ENCODE results near the gene ADAM15.

ADAM15 gene

DNA sequence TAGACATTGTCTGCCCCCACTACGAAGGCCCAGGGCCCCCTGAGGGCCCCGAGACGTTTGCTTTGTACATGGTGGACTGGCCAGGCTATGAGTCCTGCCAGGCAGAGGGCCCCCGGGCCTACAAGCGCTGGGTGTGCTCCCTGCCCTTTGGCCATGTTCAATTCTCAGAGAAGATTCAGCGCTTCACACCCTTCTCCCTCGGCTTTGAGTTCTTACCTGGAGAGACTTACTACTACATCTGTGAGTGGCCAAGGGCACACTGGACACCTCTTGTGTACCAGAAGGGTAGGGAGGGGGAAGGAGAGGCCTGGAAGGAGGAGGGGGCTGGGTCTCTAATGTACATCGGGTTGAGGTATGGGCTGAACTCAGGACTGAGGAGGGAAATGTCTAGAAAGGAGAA is 15.7 kb downstream of the ADAM15 start (continued):
- TF ChIP-seq, protein P1, sequence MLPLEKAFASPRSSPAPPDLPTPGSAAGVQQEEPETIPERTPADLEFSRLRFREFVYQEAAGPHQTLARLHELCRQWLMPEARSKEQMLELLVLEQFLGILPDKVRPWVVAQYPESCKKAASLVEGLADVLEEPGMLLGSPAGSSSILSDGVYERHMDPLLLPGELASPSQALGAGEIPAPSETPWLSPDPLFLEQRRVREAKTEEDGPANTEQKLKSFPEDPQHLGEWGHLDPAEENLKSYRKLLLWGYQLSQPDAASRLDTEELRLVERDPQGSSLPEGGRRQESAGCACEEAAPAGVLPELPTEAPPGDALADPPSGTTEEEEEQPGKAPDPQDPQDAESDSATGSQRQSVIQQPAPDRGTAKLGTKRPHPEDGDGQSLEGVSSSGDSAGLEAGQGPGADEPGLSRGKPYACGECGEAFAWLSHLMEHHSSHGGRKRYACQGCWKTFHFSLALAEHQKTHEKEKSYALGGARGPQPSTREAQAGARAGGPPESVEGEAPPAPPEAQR (tag by site-specific recombination; IDR thresholded peaks at IDR 0.05) = no peak
- no peak for TF ChIP-seq YY1 (tag by site-specific recombination; IDR thresholded peaks at IDR 0.05)
- no peak for TF ChIP-seq ZNF530 (tag by site-specific recombination; IDR thresholded peaks at IDR 0.05; ENCODE audit: low read depth)
- no peak for TF ChIP-seq ZNF146 (tag by site-specific recombination; IDR thresholded peaks at IDR 0.05)
- no peak for TF ChIP-seq MYNN (tag by site-specific recombination; IDR thresholded peaks at IDR 0.05; ENCODE audit: borderline replicate concordance)
- TF ChIP-seq, protein P2, sequence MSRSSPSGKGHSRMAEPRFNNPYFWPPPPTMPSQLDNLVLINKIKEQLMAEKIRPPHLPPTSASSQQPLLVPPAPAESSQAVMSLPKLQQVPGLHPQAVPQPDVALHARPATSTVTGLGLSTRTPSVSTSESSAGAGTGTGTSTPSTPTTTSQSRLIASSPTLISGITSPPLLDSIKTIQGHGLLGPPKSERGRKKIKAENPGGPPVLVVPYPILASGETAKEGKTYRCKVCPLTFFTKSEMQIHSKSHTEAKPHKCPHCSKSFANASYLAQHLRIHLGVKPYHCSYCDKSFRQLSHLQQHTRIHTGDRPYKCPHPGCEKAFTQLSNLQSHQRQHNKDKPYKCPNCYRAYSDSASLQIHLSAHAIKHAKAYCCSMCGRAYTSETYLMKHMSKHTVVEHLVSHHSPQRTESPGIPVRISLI (tag by site-specific recombination; IDR thresholded peaks at IDR 0.05) = no peak
- no peak for TF ChIP-seq ZNF600 (tag by site-specific recombination; IDR thresholded peaks at IDR 0.05)
- TF ChIP-seq, protein P3, sequence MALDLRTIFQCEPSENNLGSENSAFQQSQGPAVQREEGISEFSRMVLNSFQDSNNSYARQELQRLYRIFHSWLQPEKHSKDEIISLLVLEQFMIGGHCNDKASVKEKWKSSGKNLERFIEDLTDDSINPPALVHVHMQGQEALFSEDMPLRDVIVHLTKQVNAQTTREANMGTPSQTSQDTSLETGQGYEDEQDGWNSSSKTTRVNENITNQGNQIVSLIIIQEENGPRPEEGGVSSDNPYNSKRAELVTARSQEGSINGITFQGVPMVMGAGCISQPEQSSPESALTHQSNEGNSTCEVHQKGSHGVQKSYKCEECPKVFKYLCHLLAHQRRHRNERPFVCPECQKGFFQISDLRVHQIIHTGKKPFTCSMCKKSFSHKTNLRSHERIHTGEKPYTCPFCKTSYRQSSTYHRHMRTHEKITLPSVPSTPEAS (tag by site-specific recombination; IDR thresholded peaks at IDR 0.05) = no peak
- no peak for TF ChIP-seq WT1 (tag by site-specific recombination; IDR thresholded peaks at IDR 0.05)
- no peak for TF ChIP-seq ZNF621 (tag by site-specific recombination; IDR thresholded peaks at IDR 0.05)
- TF ChIP-seq GLIS2 (tag by site-specific recombination; IDR thresholded peaks at IDR 0.05) = no peak

DNA sequence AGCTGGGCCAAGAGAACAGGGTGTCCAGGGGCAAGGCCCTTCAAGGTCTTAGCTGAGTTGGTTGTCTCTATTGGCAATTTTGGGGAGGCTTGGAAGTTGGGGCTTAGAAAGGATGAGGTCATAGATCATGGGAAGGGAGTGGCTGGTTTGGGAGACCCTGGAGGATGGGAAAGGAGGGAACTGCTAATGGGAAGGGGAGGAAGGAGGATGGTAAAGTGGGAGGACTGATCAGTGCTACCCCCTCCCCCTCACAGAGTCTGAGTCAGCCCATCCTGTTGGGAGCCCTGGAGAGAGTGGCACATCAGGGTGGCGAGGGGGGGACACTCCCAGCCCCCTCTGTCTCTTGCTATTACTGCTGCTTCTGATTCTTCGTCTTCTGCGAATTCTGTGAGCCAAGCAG is 17.5 kb downstream of the ADAM15 start:
- POLR2A ChIA-PET = no interaction called here
- CTCF ChIA-PET = interaction anchor here (0.7 to 2.0 kb wide), 2 partner anchors 53 to 99 kb away, joined by 3 to 8 read pairs; no protein-coding TSS in a partner anchor
- H3K9me3 ChIP-seq (ENCODE audit: control insufficient read depth, insufficient read depth, low read depth, low read length) = no peaks in the 10 kb centered on the region
- peaks cover 3% of the 10 kb centered on the region for H3K4me1 ChIP-seq (ENCODE audit: control insufficient read depth, insufficient read depth, low read length)
- peaks cover 0 to 5% of the 10 kb centered on the region in 2 experiments; a peak in 1 of 3 replicates for H3K36me3 ChIP-seq (ENCODE audit: control insufficient read depth in 2 of 2, insufficient read depth in 1 of 2, low read length in 2 of 2)
- H3K27ac ChIP-seq (ENCODE audit: extremely low read depth, low read depth, low read length) = no peak overlapping the region
- H3K4me3 ChIP-seq (ENCODE audit: low read depth, low read length) = no peak overlapping the region
- TF ChIP-seq OSR2 (tag by site-specific recombination; IDR thresholded peaks at IDR 0.05) (no peak), KLF9 (tag by site-specific recombination; IDR thresholded peaks at IDR 0.05; ENCODE audit: low read depth) (no peak), ZNF670 (tag by site-specific recombination; IDR thresholded peaks at IDR 0.05; ENCODE audit: low read depth) (no peak), ZNF140 (tag by site-specific recombination; IDR thresholded peaks at IDR 0.05) (no peak), ZNF266 (tag by site-specific recombination; IDR thresholded peaks at IDR 0.05; ENCODE audit: low read depth) (no peak), ZNF239 (tag by site-specific recombination; IDR thresholded peaks at IDR 0.05) (no peak), ZNF175 (tag by site-specific recombination; IDR thresholded peaks at IDR 0.05) (no peak), ZNF184 (tag by site-specific recombination; IDR thresholded peaks at IDR 0.05) (no peak), ZSCAN16 (tag by site-specific recombination; IDR thresholded peaks at IDR 0.05) (no peak), ZNF561 (tag by site-specific recombination; IDR thresholded peaks at IDR 0.05; ENCODE audit: borderline replicate concordance) (no peak), KLF1 (tag by site-specific recombination; IDR thresholded peaks at IDR 0.05) (peak; percentile 37), ZNF654 (tag by site-specific recombination; IDR thresholded peaks at IDR 0.05; ENCODE audit: low read depth) (no peak), GLI4 (tag by site-specific recombination; IDR thresholded peaks at IDR 0.05) (no peak), ZNF23 (tag by site-specific recombination; IDR thresholded peaks at IDR 0.05; ENCODE audit: borderline replicate concordance) (no peak), ZNF626 (tag by site-specific recombination; IDR thresholded peaks at IDR 0.05) (no peak), ZNF112 (tag by site-specific recombination; IDR thresholded peaks at IDR 0.05) (no peak), ZBTB17 (tag by site-specific recombination; IDR thresholded peaks at IDR 0.05) (no peak), ZNF837 (tag by site-specific recombination; IDR thresholded peaks at IDR 0.05) (no peak), KLF7 (tag by site-specific recombination; IDR thresholded peaks at IDR 0.05; ENCODE audit: borderline replicate concordance) (no peak), MYNN (tag by site-specific recombination; IDR thresholded peaks at IDR 0.05; ENCODE audit: borderline replicate concordance) (no peak), ZNF530 (tag by site-specific recombination; IDR thresholded peaks at IDR 0.05; ENCODE audit: low read depth) (no peak), TRIM28 (IDR thresholded peaks at IDR 0.05; ENCODE audit: borderline replicate concordance, low read length) (no peak), ZNF223 (tag by site-specific recombination; IDR thresholded peaks at IDR 0.05) (no peak), ZFP69B (tag by site-specific recombination; IDR thresholded peaks at IDR 0.05) (no peak), ZNF621 (tag by site-specific recombination; IDR thresholded peaks at IDR 0.05) (no peak), ZNF391 (tag by site-specific recombination; IDR thresholded peaks at IDR 0.05; ENCODE audit: borderline replicate concordance, low read depth) (no peak), ZBTB1 (tag by site-specific recombination; IDR thresholded peaks at IDR 0.05) (no peak)
- TF ChIP-seq, protein P4, sequence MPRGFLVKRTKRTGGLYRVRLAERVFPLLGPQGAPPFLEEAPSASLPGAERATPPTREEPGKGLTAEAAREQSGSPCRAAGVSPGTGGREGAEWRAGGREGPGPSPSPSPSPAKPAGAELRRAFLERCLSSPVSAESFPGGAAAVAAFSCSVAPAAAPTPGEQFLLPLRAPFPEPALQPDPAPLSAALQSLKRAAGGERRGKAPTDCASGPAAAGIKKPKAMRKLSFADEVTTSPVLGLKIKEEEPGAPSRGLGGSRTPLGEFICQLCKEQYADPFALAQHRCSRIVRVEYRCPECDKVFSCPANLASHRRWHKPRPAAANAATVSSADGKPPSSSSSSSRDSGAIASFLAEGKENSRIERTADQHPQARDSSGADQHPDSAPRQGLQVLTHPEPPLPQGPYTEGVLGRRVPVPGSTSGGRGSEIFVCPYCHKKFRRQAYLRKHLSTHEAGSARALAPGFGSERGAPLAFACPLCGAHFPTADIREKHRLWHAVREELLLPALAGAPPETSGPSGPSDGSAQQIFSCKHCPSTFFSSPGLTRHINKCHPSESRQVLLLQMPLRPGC (tag by site-specific recombination; IDR thresholded peaks at IDR 0.05) = no peak

Data from HEK293 (cell line).